GM20431 (cell line): ENCODE measurements around the gene MAB21L2.

Source experiments
- in situ Hi-C: fragments of 300-500 bp; cut with MseI, MboI; formaldehyde crosslinking; loops from one replicate; pipeline ENCODE4 v1.15.0; 2020; ENCODE audit warnings: low sequenced_read_pairs; ENCODE audit not compliant: unreplicated experiment

The MAB21L2 gene

DNA sequence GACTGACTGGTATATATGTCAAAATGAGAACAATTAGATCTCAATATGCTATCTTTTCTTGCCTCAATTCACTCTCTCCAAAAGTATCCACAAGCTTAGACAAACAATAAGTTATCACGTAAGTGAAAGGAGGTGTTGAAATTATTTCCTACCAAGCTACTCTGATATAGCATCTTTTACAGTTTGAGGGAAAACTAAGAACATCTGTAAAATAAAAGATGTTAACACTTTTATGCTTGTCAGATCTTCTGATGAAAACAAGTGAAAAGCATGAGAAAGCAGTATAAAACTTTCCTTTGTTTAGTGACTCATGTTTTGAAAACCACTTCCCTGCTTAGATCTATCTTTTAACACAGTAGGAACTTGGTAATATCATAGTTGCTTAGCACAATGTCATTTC lies 8.4 kb upstream of the MAB21L2 start:
- in situ Hi-C loops, result no loop called here

DNA sequence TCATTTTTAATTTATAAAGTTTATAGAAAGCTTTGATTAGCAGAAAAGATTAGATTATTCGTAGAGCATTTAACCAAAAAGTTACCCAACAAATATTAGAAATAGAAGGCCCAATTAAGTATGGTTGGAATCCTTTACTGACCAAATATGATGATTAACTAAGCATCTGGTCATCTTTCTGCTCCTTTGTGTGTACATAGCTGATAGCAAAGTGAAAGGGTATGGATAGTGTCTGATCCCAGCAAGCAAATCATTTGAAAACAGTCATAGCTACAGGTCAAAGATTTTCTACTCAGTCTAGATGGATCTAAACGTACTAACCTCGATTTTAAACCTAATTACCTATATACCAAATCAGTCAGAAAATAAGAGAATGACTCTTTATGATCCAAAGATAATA lies 7.3 kb upstream of the MAB21L2 start:
- in situ Hi-C loops, result no loop called here

- in situ Hi-C loops, result no loop called here
These were observed 4.2 kb upstream of the MAB21L2 start for GRCh38 chr4:150577796-150578195.

- in situ Hi-C loops, result no loop called here
These were observed 3.0 kb upstream of the MAB21L2 start for GRCh38 chr4:150578745-150579501.

GRCh38 chr4:150579551-150580234 lies 2.3 kb upstream of the MAB21L2 start:
- in situ Hi-C loops, result no loop called here

GRCh38 chr4:150580306-150580705 lies 1.6 kb upstream of the MAB21L2 start:
- in situ Hi-C loops, result no loop called here

GRCh38 chr4:150581056-150581605 lies 820 bp upstream of the MAB21L2 start:
- in situ Hi-C loops, result no loop called here

DNA sequence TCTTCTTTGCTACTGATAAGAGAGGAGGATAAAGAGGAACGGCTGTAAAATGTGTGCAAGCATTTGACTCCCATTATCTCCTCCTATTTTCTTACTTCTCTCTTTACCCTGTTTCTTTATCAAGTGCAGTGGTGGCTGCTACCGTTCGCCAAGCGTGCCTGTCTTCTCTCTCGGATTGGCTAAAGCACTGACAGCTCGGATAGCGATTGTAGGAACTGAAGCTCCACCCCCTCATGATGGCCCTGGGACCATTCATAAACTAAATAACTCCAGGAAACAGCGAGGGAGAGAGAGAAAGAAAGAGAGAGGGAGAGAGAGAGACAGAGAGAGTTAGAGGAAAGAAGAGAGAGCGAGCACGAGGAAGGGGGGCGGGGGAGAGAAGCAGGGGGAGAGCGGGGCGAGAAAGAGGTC lies 305 bp upstream of the MAB21L2 start:
- in situ Hi-C loops, result no loop called here

GRCh38 chr4:150582873-150583286 lies 929 bp downstream of the MAB21L2 start:
- in situ Hi-C loops, result no loop called here

DNA sequence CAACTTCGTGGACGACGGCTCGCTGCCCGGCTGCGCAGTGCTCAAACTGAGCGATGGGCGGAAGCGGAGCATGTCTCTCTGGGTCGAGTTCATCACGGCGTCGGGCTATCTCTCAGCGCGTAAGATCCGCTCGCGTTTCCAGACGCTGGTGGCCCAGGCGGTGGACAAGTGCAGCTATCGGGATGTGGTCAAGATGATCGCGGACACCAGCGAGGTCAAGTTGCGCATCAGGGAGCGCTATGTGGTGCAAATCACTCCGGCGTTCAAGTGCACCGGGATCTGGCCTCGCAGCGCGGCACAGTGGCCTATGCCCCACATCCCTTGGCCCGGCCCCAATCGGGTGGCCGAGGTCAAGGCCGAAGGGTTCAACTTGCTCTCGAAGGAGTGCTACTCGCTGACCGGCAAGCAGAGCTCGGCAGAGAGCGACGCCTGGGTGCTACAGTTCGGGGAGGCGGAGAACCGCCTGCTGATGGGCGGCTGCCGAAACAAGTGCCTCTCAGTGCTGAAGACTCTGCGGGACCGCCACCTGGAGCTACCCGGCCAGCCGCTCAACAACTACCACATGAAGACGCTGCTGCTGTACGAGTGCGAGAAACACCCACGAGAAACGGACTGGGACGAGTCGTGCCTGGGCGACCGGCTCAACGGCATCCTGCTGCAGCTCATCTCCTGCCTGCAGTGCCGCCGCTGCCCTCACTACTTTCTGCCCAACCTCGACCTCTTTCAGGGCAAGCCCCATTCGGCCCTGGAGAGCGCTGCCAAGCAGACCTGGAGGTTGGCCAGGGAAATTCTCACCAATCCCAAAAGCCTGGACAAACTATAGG lies 1.5 kb downstream of the MAB21L2 start:
- in situ Hi-C loops, result no loop called here

DNA sequence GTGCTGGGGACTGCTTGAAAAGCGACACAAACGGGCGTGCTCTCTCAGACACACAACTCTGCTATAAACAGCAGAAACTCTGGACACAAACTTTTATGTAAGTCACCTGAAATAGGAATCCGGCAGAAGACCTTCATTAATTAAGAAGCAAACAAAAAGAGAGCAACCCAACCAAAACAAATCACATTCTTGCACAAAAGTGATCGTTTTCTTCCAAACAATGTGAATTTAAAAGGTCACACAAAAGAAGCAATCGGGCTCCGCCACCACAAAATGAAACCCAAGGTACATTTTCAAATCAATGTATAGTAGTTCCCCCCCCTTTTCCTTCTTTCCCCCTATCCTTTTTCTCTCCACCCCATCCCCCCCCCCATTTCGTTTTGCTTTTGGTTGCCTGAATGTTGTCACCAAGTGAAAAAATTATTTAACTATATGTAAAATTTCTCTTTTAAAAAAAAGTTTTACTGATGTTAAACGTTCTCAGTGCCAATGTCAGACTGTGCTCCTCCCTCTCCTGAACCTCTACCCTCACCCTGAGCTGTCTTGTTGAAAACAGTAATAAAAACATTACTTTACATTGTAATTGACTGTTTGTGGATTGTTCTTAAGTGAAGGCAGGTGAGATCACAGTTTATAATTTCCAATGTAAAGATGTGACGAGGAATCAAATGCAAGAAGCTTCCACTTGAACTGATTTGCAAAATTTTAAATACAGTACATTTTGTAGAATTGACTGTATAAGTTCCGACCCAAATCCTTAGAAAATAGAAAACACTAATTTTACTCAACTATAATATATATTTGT lies 2.4 kb downstream of the MAB21L2 start:
- in situ Hi-C loops, result no loop called here

DNA sequence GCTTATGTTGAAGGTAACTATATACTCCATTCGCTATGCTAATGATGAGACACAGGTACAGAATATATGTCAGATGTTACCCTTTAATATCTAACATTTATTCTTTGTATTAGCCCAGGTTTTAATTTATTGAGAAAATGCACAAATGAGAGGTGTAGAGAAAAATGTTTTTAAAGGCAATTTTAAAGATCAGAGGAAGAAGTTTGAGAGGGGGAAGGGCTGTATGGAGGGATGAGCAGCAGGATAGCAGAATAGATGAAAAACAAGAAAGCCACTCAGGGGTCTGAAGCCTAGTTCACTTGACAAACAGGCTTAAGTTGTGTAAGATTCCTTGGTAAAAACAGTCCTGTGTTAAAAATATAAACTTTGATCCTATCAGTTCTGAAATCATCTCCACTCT lies 3.7 kb downstream of the MAB21L2 start:
- in situ Hi-C loops, result no loop called here

DNA sequence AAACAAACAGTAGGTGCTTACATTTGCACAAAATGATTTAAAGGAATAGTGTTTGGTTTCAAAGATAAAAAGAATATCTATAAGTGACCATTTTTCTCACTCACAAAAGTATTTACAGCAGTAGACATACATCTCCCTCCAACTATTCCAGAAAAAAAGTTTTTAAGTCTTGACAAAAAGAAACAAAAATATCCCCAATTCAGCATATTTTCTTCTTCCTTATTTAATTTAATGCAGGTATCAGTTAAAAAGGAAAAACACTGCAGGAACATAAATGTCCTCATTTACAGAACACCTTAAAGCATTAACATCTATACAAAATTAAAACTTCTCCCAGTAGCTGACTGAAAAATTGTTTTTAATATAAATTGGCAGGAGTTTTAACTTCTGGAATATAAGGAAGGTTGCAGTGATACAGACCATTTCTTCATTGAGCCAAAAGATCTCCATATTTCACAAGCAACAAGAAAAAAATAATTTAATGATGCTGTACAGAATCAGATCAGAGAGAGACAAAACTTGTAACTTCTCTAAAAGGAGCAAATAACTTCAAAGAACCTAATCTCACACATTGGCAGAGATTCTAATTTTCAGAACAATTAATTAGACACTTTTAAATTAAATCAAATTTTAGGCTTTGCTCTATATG lies 4.3 kb downstream of the MAB21L2 start:
- in situ Hi-C loops, result no loop called here

DNA sequence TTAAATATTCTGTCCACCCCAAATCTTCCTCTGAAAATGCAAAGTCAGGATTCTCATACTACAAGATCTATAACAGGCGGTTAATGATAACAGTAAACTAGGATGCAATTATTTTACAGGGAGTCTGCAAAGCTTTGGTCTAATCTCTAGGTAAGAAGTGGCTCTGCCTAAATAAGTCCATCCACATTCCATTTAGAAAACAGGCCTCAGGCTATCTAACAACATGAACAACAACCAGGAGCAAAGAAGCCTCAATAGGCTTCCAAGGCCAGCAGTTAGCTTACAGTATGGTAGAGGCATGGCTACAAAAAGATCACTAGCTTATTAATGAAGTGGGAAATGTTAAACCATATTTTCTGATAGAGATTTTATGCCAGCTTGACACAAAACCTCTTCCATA lies 6.4 kb downstream of the MAB21L2 start:
- in situ Hi-C loops, result no loop called here

DNA sequence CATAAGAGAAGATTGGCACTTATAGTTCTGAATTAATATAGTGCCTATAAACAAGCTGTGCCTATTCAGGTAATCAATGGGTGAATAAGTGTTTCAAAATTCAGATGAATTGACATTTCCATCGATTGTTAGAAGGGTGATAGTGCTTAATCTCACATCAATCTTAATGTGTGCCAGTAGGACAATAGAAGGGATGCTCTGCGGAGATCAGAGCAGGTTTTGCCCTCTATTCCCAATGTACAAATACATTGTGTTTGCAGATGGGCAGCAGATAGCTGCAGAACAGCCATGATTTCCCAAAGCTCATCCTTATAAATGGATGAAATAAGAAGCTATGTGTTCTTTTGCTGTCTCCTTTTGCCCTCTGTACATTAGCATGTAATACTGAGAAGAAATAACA lies 7.2 kb downstream of the MAB21L2 start:
- in situ Hi-C loops, result no loop called here

DNA sequence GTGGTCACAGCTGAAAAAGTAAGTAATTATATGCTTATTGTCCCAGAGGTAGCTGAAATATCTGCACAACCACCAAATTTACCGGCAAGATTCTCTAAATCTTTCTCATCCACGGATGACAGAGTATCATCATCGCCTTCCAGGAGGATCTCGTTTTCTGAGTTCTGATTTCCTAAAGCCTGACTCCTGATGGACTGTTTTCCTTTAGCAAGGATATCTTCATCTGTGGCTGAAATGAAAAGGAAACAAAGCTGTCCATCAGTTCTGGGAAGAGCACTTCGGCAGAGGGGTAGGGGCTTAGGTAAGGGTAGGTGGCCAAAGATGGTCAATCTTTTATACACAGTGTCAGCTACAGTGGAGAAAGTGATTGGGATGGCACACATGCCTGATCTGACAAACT lies 8.7 kb downstream of the MAB21L2 start:
- in situ Hi-C loops, result no loop called here

GRCh38 chr4:150591406-150591805 lies 9.5 kb downstream of the MAB21L2 start:
- in situ Hi-C loops, result no loop called here

DNA sequence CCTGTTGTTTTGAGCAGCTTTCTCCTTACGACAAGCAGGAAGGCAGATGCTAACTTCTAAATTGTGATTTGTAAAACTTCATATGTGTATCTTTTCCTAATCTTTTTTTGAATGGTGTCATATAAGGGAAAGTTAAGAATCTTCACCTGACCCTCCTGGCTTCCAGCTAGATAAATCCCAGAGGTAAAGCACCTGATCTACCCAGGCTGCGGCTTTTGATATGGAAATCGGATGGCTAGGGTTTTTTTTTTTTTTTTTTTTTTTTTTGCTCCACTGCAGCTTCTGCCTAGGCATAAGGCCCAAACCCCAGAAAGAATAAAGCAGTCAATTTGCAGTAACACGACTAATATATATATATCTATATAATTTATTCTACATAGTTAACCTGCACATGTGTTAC lies 10.0 kb downstream of the MAB21L2 start:
- in situ Hi-C loops, result no loop called here

DNA sequence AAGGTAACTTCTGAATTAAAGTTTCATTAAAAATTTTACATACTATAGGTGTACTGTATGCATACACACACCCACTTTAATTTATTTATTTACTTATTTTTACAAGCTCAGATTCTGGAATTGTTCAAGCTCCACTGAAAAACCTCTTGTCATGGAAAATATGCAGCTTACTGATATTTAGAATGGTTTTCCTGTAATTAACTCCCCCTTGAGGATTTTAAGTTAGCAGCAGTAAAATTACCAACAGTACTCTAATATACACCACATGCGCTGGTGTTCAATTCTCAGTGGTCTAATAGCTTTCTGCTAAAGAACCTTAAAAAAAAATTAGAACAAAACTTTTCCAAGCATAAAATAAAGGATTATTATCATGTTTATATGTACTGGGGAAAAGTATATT lies 12.0 kb downstream of the MAB21L2 start:
- in situ Hi-C loops, result no loop called here
